ENCODE measurements around the gene JPH3.

DNA sequence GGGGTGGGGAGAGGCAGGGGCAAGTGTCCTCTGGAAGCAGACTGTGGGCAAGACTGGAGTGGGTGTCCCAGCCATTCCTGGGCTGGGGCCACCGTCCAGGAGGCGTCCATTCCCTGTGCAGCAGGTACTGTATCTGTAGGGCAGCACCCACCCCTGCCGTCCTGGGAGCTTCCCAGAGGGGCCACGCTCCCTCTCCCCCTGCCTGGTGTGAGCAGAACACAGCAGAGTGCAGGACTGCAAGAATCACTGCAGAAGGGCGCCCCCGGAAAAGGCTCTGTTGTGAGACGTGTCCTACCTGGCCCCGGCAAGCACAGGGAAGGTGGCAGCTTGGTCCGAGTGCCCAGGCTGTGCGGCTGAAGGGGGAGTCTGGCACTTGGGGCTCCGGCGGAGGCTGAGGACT is 93.2 kb downstream of the JPH3 start:
- TF ChIP-seq YY1 (IDR thresholded peaks at IDR 0.05; ENCODE audit: insufficient read depth, insufficient read length) (no peak), ZNF274 (IDR thresholded peaks at IDR 0.05; ENCODE audit: low read depth, low read length) (no peak), SUZ12 (IDR thresholded peaks at IDR 0.05; ENCODE audit: extremely low read depth, insufficient read depth, insufficient read length) (no peak)
